Ramos (cell line): ENCODE results near the gene GPR108.
"Not testable (repeated sequence)": the region's sequence is repeated elsewhere in the genome, so short reads cannot be mapped to it uniquely, and the experiment has no call there.

Experiments
- in situ Hi-C: fragments of 300-500 bp; cut with MboI; formaldehyde crosslinking; loops from one replicate; pipeline ENCODE4 v1.14.3; 2022; ENCODE audit warnings: low sequenced_read_pairs; ENCODE audit not compliant: unreplicated experiment

GPR108 gene

DNA sequence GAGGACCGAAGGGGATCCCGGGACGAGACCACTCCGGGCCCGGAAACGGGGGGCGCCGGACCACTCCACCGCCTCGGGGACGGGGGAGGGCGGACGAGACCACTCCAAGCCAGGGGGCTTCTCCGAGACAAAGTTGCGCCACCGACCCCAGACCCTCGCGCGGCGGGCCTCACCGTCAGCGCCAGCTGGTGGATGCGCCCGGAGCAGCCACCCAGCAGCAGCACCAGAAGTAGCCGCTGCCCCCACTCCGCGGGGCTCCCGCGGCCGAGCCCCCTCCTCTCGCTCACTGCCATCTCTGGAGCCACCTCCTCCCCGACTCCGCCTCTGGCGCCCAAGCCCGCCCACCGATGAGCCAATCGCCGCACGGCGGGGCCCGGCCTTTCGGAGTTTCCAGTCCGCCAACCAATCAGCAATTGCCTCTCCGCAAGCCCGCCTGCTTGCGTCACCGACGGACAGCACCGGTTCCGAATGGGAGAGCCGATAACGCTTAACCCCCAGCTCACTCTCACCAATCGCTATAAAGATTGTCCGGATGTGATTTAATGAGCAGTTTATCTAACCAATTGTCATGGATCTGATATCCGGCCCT lies at the start of gene GPR108:
GPR108 (minus strand) TSS at position 297 of the 589 bp plus-strand sequence; CDS start at position 293, 4 bp downstream.
- in situ Hi-C loops: loop anchor here (5.0 to 10.0 kb wide), 2 partner anchors 125 to 223 kb away; no protein-coding TSS in a partner anchor

DNA sequence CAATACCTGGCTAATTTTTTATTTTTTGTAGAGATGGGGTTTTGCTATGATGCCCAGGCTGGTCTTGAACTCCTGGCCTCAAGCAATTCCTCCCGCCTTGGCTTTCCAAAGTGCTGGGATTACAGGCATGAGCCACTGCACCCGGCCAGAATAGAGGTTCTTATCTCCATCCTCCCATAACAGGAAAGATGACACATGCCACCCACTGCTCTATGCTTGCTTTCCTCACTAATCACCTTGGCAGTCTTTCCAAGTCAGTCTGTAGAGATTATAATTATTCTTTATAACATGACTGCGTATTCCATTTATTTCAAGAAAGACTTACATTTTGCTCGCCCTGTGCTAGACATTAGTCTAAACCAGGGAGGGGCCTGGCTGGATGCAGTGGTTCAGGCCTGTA lies 41.8 kb upstream of the GPR108 start:
- in situ Hi-C loops: no loop called here

DNA sequence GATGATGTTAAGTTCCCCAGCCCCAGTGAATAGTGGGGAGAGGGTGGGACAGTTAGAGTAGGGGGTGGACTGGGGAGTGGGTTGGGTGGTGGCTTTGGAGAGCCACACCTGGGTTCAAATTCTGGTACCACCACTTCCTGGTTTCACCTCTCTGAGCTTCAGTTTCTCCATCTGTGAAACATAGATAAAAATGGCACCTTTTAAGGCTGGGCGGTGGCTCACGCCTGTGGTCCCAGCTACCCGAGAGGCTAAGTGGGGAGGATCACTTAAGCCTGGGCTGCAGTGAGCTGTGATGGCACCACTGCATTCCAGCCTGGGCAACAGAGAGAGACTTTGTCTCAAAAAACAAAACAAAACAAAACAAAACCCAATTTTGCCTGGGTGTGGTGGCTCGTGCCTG lies 41.0 kb upstream of the GPR108 start:
- in situ Hi-C loops: no loop called here

DNA sequence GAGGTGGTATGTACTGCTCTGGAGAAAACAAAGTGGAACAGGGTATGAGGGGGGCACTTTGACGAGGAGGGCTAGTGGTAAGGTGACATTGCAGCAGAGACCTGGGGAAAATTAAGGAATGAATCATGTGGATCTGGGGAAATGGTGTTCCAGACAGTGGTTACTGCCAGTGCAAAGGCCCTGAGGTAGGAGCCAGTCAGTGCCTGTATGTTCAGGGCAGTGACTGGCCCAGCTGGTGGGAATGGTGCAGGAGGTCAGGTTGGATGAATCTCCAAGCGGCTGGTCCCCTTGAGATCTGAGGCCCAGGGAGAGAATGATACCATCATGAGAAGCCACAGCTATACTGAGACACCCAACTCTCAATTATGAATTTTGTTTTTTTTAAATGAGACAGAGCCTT lies 40.1 kb upstream of the GPR108 start:
- in situ Hi-C loops: no loop called here

DNA sequence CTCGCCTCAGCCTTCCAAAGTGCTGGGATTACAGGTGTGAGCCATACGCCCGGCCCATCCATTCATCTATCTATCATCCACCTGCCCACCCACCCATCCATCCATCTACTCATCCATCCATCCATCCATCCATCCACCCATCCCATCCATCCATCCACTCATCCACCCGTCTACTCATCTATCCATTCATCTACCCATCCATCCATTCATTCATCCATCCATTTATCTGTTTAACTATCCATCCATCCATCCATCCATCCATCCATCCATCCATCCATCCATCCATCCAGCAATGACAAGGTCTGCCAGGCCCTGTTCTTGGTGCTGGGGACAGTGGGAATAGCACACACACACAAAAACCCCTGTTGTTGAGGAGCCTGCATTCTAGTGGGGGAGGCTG lies 39.6 kb upstream of the GPR108 start:
- in situ Hi-C loops: no loop called here

DNA sequence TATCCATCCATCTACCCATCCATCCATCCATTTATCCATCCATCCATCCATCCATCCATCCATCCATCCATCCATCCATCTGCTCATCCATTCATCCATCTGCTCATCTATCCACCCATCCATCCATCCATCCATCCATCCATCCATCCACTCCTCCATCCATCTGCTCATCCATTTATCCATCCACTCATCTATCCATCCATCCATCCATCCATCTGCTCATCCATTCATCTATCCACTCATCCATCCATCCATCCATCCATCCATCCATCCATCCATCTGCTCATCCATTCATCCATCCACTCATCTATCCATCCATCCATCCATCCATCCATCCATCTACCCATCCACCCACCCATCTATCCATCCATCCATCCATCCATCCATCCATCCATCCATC lies 38.7 kb upstream of the GPR108 start:
- in situ Hi-C loops: not testable (repeated sequence)

DNA sequence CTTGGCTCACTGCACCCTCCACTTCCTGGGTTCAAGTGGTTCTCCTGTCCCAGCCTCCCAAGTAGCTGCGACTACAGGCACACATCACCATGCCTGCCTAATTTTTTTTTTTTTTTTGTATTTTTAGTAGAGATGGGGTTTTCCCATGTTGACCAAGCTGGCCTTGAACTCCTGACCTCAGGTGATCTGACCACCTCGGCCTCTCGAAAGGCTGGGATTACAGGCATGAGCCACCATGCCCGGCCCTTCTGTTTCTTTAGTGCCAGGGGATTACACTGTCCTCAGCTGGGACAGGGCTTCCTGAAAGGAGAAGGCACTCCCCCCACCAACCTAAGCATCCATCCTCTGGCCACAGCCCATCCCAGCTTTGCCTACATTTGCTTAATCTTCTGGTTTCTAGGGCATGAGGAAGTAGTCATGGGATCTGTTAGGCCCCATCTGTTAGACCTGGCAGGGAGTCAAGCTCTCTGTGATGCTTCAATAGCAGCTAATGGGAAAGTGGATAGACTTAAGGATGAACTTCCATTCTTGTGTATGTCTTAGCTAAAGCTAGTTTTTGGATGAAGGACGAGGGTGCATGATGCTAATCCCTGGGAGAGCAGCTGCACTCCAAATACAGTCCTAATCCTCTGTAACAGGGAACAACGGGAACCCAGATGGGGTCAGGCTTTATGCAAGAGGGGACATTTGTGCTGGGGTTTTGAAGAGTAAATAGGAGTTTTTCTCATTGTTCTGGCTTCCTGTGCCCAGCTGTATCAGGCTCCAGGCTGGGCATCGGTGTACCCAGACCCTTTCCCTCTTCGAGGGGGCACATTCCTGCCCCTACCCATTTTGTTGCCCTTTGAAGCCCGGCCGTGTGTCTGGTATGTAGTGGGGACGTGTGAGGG lies 37.7 kb upstream of the GPR108 start:
- in situ Hi-C loops: no loop called here

DNA sequence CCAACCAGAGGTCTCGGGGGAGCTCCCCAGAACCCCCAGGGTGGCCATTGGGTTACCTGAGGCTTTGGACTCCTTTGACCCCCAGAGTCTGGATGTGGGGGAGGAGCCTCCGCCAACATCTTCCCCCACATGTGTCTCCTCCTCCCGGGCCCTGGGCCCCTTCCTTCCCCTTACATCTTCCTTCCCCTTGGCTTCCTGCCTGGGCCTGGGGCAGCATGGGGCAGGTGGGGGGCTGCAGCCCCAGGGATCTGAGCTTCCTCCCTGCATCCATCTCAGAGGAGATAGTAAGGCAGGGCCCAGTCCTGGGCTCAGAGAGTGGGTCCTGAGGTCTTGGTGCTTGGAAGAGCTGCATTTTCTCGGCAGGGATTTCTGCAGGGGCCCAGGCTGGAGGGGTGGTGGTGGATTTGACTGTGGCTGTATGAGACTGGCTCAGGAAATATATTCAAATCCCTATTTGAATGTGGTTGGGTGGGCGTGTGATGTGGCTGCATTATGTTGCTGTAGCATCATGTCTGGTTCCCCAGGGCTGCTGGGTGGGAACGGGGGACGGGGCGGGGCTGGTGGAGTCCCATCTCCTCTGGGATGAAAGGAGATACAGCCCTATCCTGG lies 36.0 kb upstream of the GPR108 start:
- in situ Hi-C loops: no loop called here

DNA sequence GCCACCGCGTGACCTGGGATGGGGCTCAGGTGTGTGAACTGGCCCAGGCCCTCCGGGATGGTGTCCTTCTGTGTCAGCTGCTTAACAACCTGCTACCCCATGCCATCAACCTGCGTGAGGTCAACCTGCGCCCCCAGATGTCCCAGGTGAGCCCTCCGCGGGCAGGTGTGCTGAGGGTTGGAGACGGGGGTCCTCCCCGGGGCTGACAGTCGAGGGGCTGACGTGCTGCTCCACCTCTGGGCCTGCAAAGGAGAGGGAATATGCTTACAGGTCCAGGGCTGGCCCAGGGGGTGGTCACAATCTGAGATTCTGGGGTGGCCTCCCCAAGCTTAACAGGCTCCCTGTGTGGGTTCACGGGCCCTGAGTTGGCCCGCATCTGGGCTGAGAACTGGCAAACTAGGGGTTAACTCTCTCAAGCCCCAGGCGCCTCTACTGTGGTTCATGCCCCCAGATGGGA lies 35.5 kb upstream of the GPR108 start:
- in situ Hi-C loops: no loop called here

DNA sequence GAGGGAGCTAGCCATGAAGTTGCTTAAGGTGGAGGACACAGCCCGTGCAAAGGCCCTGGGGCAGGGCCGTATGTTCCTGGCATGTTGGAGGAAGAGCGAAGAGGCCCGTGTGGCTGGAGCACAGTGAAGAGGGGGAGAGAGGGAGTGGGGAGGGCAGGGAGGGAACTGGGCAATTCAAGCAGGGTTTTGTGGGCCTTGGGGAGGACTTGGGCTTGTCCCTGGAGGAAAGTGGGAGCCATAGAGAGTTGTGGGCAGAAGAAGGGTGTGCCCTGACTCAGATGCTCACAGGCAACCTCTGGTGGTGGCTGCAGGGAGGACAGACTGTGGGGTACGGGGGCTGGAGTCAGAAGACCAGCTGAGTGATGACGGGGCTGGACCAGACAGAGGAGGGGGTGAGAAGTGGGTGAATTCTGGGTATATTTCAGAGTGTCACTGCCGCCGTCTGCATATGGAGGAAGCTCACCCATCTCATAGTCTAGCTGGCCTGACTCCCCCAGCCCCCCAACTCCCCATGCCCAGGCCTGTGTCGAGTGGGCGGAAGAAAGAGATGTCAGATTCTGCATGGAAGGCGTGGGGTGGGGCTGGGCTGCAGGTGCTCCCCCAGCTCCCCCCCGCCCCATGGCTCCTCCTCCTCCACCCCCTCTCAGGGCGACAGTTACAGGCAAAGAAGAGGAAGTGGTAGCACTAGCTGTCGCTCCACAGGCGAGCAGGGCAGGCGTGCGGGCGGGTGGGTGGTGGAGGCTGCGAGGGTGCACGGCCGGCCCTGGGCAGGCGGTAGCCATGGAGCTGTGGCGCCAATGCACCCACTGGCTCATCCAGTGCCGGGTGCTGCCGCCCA lies 34.9 kb upstream of the GPR108 start, which contains the start of gene VAV1:
VAV1 (plus strand) TSS at position 681 of the 838 bp plus-strand sequence; CDS start at position 781, 100 bp downstream.
- in situ Hi-C loops: no loop called here

DNA sequence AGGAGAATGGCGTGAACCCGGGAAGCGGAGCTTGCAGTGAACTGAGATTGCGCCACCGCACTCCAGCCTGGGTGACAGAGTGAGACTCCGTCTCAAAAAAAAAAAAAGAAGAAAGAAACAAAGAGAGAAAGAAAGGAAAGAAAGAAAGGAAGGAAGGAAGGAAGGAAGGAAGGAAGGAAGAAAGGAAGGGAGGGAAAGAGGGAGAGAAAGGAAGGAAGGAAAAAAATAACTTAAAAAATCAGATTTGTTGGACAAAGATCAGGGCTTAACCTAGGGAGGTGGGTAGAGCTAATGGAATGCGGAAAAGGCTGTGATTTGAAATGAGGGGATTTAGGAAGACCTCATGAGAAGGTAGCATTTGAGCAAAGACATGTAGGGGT lies 34.3 kb upstream of the GPR108 start:
- in situ Hi-C loops: not testable (repeated sequence)

DNA sequence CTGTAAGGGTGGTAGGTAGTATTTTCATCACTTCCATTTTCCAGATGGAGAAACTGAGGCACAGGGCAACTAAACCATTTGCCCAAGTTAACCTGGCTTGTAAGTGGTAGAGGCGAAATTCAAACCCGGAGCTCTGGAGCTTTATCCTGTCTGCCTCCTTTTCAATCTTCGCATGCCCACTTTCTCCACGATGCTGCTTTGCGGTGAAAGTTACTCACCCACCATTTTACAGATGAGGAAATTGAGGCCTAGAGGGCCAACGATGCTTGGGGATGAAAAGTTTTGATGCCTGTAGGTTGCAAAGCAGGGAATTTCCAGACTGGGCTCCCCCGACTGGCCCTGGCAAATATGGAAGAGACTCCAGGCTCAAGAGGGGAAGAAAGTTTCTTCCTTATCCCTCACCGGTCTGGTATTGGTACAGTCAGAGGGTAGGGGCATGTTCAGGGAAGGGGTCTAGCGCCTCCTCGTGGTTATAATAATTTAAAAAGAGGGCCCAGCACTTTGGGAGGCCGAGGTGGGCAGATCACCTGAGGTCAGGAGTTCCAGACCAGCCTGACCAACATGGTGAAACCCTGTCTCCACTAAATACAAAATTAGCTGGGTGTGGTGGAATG lies 31.7 kb upstream of the GPR108 start:
- in situ Hi-C loops: no loop called here

DNA sequence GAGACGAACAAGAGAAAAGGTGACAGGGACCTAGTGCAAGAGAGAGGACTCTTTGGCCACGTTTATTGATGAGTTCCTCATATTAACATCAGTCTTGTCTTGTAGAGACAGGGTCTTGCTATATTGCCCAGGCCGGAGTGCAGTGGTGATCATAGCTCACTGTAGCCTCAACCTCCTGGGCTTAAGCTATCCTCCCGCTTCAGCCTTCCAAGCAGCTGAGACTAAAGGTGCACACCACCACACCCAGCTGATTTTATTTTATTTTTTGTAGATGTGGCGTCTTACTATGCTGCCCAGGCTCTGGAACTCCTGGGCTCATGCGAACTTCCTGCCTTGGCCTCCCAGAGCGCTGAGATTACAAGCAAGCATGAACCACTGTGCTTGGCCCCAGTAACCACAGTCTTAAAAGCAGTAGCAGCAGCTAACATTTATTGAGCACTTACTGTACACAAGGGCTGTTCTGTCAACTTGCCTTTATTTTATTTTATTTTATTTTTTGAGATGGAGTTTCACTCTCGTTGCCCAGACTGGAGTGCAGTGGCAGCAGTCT lies 30.9 kb upstream of the GPR108 start:
- in situ Hi-C loops: no loop called here

DNA sequence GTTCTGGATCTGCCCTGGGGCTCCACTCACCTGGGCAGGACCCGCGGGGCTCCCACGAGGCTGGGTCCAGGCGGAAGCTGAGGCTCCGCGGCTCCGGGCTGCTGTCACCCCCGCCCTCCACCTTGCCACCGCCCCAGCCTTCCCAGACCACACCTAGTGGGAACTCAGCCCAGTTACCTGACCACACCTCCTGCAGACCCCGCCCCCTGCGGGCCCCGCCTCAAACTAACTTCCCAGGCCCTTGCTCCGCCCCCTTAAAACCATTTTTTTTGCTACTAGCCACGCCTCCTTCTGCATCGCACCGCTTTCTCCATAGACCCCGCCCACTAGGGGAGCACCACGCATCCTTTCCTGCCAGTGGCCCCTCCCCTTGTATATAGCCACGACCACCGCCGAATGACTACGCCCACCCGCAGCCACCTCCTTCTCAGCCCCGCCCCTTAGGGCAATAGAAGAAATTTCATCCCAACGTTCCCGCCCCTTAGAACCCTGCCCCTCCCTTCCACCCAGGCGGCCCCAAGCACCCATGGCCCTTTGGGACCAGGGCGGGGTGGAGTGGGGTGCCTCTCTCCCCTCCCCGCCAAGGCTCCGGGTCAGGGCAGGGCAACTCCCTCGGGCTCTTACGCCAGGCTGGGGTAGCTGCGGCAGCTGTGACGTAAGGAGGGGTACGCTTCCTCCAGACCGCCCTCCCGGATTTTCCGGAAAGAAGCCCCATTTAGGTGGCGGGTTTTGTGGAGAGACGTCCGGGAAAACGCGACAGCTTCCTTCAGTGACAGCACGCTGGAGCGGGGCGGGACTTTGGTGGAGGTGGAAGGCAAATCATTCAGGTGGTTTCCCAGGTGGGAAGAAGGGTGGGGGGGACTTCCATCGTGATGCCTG lies 30.2 kb upstream of the GPR108 start, which contains the start of gene SH2D3A:
SH2D3A (minus strand) TSS at position 79 of the 879 bp plus-strand sequence. CDS start 3,687 bp downstream, outside the sequence.
- in situ Hi-C loops: no loop called here

DNA sequence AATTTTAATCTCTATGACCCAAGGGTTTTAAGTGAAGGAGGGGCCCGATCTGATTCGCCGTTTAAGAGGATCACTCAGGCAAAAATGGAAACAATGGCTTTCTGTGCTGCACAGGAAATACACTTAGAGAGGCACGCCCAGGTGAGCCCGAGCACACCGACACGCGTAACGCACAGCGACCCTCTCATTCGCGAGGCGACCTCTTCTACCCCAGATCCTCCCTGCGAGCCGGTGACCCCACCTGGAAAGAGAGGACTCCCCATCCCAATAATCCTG lies 29.6 kb upstream of the GPR108 start:
- in situ Hi-C loops: no loop called here

DNA sequence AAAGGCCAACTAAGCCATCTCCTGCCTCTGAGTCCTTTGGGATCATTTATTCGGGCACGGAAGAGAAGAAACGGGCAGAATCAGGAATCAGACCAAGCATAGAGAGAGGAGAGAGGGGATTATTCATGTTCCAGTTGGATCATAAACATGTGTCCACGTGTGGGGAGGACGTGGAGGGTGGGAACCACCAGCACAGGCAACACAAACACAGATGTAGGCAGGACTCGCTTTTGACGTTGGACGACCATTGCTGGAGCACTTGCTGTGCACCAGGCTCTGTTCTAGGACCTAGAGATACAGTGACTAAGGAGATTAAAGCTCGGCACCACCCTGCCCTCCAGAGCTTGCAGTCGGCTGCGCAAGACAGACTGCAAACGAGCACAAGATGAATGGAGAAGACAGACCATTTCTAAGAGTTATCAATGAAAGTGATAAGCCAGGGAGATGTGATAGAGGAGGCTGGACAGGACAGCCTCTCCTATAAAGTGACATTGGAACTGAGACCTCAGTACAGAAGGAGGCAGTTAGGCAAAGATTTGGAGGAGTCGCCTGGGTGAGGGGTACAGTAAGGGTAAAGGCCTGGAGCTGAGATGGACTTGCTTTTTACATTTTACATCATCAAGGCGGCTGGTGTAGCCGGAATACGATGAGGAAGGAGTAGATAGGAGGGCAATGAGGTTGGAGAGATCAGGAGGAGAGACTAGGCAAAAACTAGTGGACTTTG lies 29.1 kb upstream of the GPR108 start:
- in situ Hi-C loops: no loop called here

DNA sequence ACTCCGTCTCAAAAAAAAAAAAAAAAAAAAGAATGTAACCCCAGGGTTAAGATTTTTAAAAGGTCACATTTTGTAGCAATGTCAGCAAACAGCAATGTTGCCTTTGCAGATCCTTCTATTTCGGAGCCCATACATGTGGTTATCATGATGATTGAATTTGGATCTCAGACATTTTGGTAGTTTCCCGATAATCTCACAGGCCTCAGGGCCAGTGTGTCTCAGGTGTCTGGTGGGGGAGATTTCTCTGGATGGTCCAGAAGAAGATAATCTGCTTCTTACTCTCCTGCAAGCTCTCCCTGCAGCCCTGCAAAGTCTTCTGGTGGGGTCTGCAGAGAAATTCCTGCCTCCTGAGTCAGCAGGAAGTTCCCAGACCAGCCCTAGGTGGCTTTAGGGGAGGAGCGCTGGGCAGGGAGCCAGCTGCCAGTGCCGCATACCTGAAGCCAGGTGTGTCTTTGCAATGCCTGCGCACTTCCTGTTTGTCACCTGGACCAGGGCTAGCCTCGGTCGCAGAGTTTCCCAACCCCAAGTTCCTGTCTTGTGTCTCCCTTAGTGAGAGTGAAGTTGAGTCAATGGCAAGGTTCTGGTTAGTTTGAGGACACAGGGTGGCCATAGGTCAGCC lies 28.5 kb upstream of the GPR108 start:
- in situ Hi-C loops: no loop called here
